Stimulated activated CD4-positive, alpha-beta T cell treated with anti-CD3 and anti-CD28 coated beads, Interleukin-1b, Interleukin-23, amount 100 ng/mL, for 24 hours (primary cell): ENCODE results near the gene CLEC2L.

Source experiments
- DNase-seq, 4 experiments: peaks; one replicate each; pipeline ENCODE4 v3.0.0-alpha.2; 2020; ENCODE audit warnings: low read depth in 4 of 4, low spot score in 1 of 4

Gene CLEC2L

DNA sequence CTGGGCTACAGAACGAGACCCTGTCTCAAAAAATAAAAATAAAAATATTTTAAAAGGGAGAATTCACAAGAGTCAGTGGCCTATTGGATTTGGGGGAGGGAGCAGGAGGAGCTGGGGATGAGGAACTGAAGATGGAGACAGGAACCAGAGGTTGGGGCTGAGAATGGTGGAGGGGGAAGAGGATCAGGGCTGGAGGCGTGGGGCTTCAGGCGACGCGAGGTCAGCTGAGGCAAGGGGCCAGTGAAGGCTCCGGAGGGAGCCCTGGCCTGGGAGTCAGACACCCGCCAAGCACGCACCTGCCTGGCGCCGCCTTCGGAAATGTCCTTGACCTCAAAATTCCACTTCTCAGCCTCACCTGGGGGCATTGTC lies 671 bp upstream of the CLEC2L start:
- DNase-seq: no peak

DNA sequence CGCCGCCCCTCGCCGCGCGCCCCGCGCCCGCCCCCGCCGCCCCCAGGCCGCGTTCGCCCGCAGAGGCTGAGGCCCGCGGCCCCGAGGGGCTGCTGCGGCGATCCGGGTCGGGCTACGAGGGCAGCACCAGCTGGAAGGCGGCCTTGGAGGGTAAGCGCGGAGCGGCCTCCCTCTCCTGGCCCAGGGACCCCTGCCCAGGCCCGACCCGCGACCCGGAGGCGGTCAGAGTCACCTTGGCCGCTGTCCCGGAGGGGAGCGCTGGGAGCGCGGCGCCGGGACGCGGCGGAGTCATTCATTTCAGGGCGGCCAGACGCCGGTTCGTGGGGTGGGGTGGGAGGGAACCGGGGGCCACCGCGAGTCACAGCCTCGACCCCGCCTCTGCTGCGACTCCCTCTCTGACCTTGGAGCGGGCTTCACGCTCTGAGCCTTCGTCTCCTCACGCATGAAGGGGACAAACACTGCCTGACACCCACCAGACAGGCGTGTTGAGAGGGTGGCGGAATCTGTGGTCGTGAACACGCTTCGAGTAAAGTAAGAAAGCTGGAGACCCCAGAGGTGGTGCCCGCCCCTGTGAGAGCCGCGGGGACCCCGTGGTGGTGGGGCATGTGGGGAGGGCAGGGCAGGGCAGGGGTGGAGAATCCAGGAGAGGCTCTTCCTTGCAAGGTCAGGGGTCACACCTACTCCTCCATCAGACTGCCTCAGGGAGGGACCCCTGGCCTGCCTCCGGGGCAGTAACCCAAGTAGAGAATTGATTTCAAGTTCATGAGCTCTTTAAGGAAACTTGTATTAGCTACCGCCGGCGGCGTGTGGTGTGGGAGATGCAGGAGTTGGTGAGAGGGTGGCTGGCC lies 707 bp downstream of the CLEC2L start:
- no peak for DNase-seq

GRCh38 chr7:139525239-139525638 lies 1.8 kb downstream of the CLEC2L start:
- DNase-seq: no peak

DNA sequence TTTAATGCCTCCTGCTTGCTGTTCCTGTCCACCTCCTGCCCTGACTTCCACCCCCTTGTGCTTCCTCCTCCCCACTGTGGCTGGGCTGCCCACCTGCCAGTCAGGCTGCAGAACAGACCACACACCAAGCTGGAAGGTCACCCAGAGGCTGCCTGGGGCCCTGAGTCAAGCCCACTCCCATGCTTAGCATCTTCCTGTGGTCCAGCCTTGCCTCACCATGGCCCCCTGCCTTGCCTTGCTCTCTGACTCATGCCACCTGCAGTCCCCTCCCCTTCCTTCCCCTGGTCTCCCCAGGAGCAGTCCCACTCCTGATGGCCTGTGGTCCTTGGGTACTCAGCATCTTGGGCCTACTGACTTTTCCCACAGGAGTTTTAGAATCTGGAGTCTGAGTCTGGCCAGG lies 2.3 kb downstream of the CLEC2L start:
- DNase-seq: no peak

DNA sequence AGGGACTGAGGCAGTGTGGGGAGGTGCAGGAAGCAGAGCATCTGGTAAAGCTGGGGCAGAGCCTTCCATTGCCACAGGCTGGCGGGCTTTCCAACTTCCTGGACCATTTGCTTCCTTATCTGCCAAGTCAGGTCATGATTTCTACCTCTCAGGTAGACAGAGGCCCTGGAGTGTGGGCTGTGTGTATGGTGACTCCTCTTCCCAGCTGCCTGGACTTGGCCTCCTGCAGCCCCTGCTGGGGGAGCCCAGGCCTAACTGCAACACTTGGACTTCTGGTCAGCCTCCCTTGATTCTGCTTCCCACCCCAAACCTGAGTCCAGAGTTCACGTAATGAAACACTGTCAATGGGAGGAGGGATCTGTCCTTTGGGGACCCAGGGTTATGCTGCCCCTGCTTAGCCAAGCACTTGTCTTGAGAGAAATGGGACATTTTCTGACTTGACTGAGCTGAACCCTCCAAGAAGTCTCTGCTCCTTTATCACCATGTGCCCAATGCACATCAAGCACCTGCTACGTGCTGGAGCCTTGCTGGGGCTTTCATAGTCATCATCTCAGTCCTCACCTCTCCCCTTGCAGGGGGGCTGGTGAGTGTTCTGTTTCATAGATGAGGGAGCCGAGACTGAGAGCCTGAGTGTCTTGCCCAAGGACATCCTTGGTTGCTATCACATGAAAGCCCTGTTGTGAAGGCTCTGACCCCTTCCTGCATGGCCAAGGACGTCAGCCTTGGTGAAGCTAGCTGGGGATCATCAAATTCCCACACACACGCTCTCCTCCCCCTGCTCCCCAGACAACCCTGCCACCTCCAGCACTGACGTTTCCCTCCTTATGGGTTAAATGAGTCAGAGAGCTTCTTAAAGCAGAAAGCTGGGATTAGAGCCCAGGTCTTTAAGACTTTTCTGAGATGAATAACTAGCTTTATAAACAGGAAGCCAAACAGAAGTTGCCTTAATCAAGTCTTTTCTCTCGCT lies 3.4 kb downstream of the CLEC2L start:
- DNase-seq: no peak

DNA sequence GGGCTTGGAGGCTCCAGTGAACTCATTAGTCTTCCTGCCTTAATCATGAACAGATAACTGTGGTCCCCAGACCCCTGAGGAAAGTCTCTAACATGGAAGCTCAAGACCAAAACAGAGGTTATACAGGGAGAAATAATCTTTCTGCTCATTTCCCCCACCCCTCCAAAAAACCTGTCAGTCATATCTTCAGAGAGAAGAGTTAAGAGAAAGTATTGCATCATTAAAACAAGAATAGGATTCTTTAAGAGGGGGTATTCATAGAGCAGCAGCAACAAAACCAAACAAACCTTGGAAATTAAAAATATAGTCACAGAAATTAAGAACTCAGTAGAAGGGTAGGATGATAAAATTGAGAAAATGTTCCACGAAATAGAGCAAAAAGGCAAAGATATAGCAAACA lies 7.6 kb downstream of the CLEC2L start:
- DNase-seq: no peak

GRCh38 chr7:139532636-139533155 lies 9.2 kb downstream of the CLEC2L start:
- DNase-seq: no peak

GRCh38 chr7:139534096-139534495 lies 10.6 kb downstream of the CLEC2L start:
- no peak for DNase-seq

DNA sequence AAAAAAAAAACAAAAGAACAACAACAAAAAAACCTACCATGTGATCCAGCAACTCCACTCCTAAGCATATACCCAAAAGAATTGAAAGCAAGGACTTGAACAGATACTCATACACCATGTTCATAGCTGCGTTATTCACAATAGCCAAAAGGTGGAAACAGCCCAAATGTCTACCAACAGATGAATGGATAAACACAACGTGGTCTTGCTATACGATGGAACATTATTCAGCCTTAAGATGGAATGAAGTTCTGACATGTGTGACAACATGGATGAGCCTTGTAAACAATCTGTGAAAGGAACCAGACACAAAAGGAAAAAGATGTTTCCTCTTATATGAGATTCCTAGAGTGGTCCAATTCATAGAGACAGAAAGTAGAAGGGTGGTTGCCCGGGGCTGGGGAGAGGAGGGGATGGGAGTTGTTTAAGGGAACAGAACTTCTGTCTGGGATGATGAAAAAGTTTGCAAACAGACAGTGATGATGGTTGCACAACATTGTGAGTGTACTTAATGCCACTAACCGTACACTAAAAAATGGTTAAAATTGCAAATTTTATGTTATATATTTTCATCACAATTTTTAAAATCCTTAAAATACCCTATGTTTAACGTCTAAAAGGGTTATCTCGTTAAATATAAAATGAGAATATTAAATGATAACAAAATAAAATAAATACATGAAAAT lies 11.6 kb downstream of the CLEC2L start:
- DNase-seq: no peak

GRCh38 chr7:139536152-139536551 lies 12.7 kb downstream of the CLEC2L start:
- DNase-seq: no peak

GRCh38 chr7:139538881-139539635 lies 15.6 kb downstream of the CLEC2L start:
- DNase-seq: no peak

- DNase-seq: no peak
Measured at GRCh38 chr7:139540203-139540602, 16.7 kb downstream of the CLEC2L start.

GRCh38 chr7:139541600-139542307 lies 18.3 kb downstream of the CLEC2L start:
- DNase-seq: no peak

DNA sequence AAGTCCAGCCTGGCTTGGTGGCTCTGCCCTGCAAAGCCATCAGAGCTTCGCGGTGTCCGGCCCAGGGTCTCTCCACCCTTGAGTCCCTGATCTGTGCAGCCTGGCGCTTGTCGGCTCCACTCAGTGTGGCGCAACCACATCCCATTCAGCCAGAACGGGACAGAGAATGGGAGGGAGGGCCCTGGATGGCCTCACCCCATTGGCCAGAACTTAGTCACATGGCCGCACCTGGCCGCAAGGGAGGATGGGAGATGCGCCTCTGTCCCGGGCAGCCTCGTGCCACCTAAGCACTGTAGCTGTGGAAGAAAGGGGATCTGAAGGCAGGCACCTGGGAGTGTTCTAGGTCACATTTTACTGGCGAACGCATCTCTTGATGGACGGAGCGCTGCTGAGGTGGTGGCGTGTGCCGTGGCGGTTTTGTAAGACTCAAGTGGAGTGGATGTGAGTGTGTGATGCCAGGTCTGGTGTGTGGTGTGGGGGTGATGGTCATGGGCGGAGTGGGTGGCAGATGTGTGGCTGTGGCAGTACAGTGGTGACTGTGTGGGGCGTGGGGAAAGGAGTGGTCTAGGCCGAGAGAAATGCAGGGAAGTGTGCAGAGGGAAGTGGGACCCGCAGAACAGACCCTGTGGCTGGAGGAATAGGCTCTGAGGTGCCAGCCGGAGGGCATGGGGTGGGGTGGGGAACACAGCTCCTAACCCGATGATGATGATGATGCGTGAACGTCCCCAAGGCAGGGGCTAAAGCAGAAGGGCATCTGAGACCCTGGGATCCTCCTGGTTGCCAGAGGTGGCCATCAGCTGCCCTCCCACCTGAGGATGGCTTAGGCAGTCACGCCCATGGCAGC lies 19.0 kb downstream of the CLEC2L start:
- DNase-seq: no peak

DNA sequence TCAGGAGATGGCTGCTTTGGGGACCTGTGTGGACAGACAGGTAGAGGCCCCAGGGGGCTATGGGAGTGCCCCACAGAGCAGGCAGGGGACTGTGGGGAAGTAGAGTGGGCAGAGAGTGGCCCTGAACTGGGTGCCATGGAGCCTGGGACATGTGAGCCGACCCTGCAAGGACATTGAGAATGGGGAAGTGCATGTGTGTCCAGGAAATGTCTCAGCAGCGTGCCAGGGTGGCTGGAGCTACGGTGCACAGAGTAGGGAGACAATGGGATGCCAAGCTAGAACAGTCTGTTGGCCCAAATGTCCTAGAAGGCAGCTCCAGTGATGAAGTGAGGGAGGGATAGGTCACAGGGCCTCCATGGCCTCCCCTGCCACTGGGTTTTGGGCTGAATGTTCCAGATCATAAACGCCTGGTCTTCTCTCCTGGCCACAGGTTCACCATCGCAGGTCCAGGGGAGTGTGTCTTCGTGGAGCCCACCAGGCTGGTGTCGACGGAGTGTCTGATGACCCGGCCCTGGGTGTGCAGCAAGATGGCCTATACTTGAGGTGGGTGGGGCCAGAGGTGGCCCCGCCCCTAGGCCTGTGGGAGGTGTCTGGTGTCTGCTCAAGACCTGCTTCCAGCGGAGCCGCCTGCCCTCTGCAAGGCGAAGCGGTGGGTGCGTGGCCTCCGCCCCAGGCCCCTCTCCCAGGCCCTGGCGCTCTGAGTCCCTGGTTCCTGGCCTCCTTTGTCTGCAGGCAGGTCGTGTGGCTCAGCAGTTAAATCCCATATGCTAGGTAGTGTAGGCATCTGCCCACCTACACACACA lies 20.5 kb downstream of the CLEC2L start:
- DNase-seq: no peak

- no peak for DNase-seq
Measured at GRCh38 chr7:139544645-139545044, 21.2 kb downstream of the CLEC2L start.

DNA sequence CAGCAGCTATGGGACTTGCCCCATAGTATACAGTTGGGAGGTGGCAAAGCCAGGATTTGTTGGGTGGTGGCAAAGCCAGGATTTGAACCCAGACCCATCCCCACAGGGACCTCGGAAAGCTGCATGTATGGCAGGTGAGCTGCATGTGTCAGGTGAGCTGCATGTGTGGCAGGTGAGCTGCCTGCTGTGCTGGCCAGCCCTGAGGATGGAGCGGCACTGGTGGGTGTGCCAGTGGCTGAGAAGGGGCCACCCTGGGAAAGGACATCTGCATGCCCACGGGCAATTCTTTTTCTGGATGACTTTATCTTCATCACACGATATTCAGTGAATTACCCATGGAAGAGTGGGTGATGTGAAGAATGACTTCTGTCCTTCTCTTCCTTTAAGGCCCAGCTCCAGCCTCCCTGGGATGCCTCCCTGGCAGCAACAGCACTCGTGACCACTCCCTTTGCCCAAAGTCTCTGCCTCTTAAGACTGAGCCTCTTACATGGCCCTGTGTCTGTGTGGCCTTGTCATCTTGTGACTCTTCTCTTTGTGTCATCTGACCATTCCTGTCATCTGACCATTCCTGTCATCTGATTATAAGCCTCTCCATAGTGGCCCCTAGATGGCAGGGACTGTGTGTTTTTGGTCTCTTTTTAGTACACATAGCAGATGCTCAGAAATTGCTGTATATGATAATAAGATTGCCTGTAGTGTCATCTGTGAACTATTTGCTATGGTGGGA lies 25.0 kb downstream of the CLEC2L start:
- DNase-seq: no peak
